Vein endothelial cell (primary cell): ENCODE data around the gene ZNF326. TPM values are rescaled to one million over a fixed set of nuclear protein-coding genes. Genes with fewer than 3 reads are reported as not detected.

Source experiments
- small RNA-seq: library from RNA; depleted of rRNA; stranded (forward); fragments of <200 nt; gene quantifications from one replicate; pipeline ENCODE3, GENCODE V24; 2012
- total RNA-seq: library from RNA; depleted of rRNA; stranded (reverse); fragments of >200 nt; gene quantifications from 2 replicates; pipeline ENCODE4 v1.2.3, GENCODE V29; 2012

The ZNF326 gene
- 14.0 and 19.4 TPM in 2 replicates for total RNA-seq

DNA sequence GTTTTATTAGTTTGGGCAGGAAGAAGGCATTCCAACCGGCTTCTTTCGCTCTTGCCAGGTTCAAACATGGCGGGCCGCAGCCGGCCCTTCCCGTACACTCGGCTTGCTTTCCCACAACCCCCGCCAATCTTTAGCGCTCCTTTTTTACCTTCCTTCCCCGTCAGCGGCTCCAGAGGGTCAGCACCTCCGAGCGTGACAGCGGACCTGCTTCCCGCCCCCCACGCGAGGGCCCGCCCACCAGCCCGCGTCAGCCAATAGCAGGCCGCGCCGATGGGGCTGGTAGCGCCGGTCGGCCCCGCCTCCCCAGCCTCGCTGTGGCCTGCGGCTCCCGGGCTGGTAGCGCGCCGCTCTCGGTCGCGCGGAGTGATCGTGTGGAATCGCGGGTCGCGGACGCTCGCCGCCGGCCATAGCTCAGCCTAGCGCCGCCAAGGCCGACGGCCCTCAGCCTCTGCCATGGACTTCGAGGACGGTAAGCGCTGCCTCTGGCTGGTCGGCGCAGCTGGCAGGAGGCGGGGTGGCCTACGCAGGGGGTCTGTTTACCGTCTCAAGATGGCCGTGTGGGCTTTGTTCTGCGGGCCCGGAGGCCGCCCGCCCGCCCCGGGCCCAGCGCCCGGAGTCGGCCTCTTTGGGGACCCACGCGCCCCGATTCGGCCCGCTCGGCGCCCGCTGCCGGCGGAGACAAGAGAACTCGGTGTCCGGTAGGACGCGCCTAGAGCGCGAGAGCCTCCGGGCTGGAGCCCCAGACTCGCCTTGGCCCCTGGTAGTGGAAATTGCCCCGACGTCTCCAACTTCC is at the start of gene ZNF326:
ZNF326 (plus strand) TSS at position 306 of the 793 bp plus-strand sequence; CDS start at position 454, 148 bp downstream.

Small RNA genes lying within 50 kb of the gene (small RNA-seq; reads per million reads assigned to genes)
- gene RN7SKP272 = not detected

Other genes with a start within 250 kb of the ZNF326 start
- 27.1 and 28.5 TPM in 2 replicates for gene LRRC8D, start 174.1 kb upstream of the ZNF326 start, total RNA-seq